H9 (cell line): ENCODE data around the gene MECP2. TPM values are rescaled to one million over a fixed set of nuclear protein-coding genes. Genes with fewer than 3 reads are reported as not detected.

ENCODE experiments used
- DNase-seq: peaks from one replicate; pipeline ENCODE4 v3.0.0-alpha.2; 2017
- H2AFZ ChIP-seq: one replicate; pipeline ENCODE4 v1.6.1; 2013; ENCODE audit warnings: mild to moderate bottlenecking, low read length, control low read depth, moderate library complexity
- H2AK5ac ChIP-seq: 2 replicates; pipeline ENCODE4 v1.6.1; 2013; ENCODE audit warnings: low read length, control low read depth, mixed read lengths; ENCODE audit not compliant: insufficient read length
- H2BK120ac ChIP-seq: one replicate; pipeline ENCODE4 v1.6.1; 2013; ENCODE audit warnings: low read depth, mild to moderate bottlenecking, low read length, control low read depth, inconsistent platforms; ENCODE audit not compliant: poor library complexity, severe bottlenecking
- H2BK12ac ChIP-seq: 2 replicates; pipeline ENCODE4 v1.6.1; 2013; ENCODE audit warnings: low read length, control low read depth, mixed read lengths, low read depth; ENCODE audit not compliant: insufficient read length
- H2BK15ac ChIP-seq: 2 replicates; pipeline ENCODE4 v1.6.1; 2013; ENCODE audit warnings: low read depth, low read length, control low read depth
- H2BK20ac ChIP-seq: one replicate; pipeline ENCODE4 v1.6.1; 2013; ENCODE audit warnings: low read depth, mild to moderate bottlenecking, low read length, control low read depth, inconsistent platforms; ENCODE audit not compliant: poor library complexity, severe bottlenecking
- H2BK5ac ChIP-seq: 2 replicates; pipeline ENCODE4 v1.6.1; 2013; ENCODE audit warnings: low read length, control low read depth, mixed read lengths; ENCODE audit not compliant: insufficient read length
- H3K14ac ChIP-seq: 2 replicates; pipeline ENCODE4 v1.6.1; 2013; ENCODE audit warnings: low read length, control low read depth; ENCODE audit not compliant: insufficient read depth
- H3K18ac ChIP-seq: 2 replicates; pipeline ENCODE4 v1.6.1; 2013; ENCODE audit warnings: low read depth, mild to moderate bottlenecking, mixed read lengths, low read length, control low read depth; ENCODE audit not compliant: insufficient read length
- H3K23ac ChIP-seq: 2 replicates; pipeline ENCODE4 v1.6.1; 2013; ENCODE audit warnings: low read length, control low read depth, mixed read lengths, low read depth; ENCODE audit not compliant: insufficient read length
- H3K23me2 ChIP-seq: 2 replicates; pipeline ENCODE4 v1.6.1; 2013; ENCODE audit warnings: low read depth, mild to moderate bottlenecking, mixed read lengths, low read length, control low read depth; ENCODE audit not compliant: insufficient read length, poor library complexity, severe bottlenecking
- H3K27ac ChIP-seq: 2 replicates; pipeline ENCODE4 v1.5.1; 2013; ENCODE audit warnings: low read length, control low read depth, mixed read lengths, low read depth; ENCODE audit not compliant: insufficient read length
- H3K27me3 ChIP-seq: 2 replicates; pipeline ENCODE4 v1.6.1; 2013; ENCODE audit warnings: low read length, control low read depth, inconsistent platforms; ENCODE audit not compliant: insufficient read depth
- H3K4ac ChIP-seq: 2 replicates; pipeline ENCODE4 v1.6.1; 2013; ENCODE audit warnings: low read depth, mild to moderate bottlenecking, control low read depth, inconsistent platforms, low read length, moderate library complexity
- H3K4me1 ChIP-seq: 2 replicates; pipeline ENCODE4 v1.6.1; 2013; ENCODE audit warnings: low read length, control low read depth, inconsistent platforms; ENCODE audit not compliant: insufficient read depth
- H3K4me2 ChIP-seq: 2 replicates; pipeline ENCODE4 v1.6.1; 2013; ENCODE audit warnings: low read length, control low read depth, mixed read lengths; ENCODE audit not compliant: insufficient read length, insufficient read depth
- H3K56ac ChIP-seq: 2 replicates; pipeline ENCODE4 v1.6.1; 2013; ENCODE audit warnings: low read depth, mild to moderate bottlenecking, mixed read lengths, low read length, control low read depth; ENCODE audit not compliant: insufficient read length
- H3K79me1 ChIP-seq: 2 replicates; pipeline ENCODE4 v1.6.1; 2013; ENCODE audit warnings: low read depth, mild to moderate bottlenecking, moderate library complexity, low read length, control low read depth, inconsistent platforms; ENCODE audit not compliant: insufficient read depth, poor library complexity, severe bottlenecking
- H3K79me2 ChIP-seq: 2 replicates; pipeline ENCODE4 v1.6.1; 2013; ENCODE audit warnings: low read length, control low read depth, inconsistent platforms; ENCODE audit not compliant: insufficient read depth
- H3K9ac ChIP-seq: 2 replicates; pipeline ENCODE4 v1.6.1; 2013; ENCODE audit warnings: low read length, control low read depth, mixed read lengths; ENCODE audit not compliant: insufficient read length; ENCODE audit errors: extremely low read depth
- H3K9me3 ChIP-seq: one replicate; pipeline ENCODE4 v1.6.1; 2013; ENCODE audit warnings: low read depth, low read length, inconsistent platforms; ENCODE audit not compliant: control insufficient read depth
- H3T11ph ChIP-seq: one replicate; pipeline ENCODE4 v1.6.1; 2013; ENCODE audit warnings: mild to moderate bottlenecking, low read length, control low read depth, inconsistent platforms
- H4K20me1 ChIP-seq: one replicate; pipeline ENCODE4 v1.6.1; 2013; ENCODE audit not compliant: control insufficient read depth, insufficient read length, insufficient read depth
- H4K5ac ChIP-seq: 2 replicates; pipeline ENCODE4 v1.6.1; 2013; ENCODE audit warnings: low read depth, mild to moderate bottlenecking, mixed read lengths, low read length, control low read depth; ENCODE audit not compliant: insufficient read length
- H4K8ac ChIP-seq: replicated peaks from 2 replicates; pipeline ENCODE4 v1.6.1; 2013; ENCODE audit warnings: low read length, control low read depth, mixed read lengths, low read depth; ENCODE audit not compliant: insufficient read length
- H4K91ac ChIP-seq: 2 replicates; pipeline ENCODE4 v1.6.1; 2013; ENCODE audit warnings: low read depth, mild to moderate bottlenecking, moderate library complexity, mixed read lengths, low read length, control low read depth; ENCODE audit not compliant: insufficient read length
- H3K27ac Mint-ChIP-seq, 3 experiments: 2 replicates in 2 of 3; 3 replicates in 1 of 3; pipeline ENCODE4 v1.8.0; 2020 to 2021; ENCODE audit warnings: mixed read lengths in 3 of 3, mild to moderate bottlenecking in 1 of 3, moderate library complexity in 1 of 3
- H3K27me3 Mint-ChIP-seq: 2 replicates; pipeline ENCODE4 v1.8.0; 2021; ENCODE audit warnings: low read depth, mild to moderate bottlenecking, moderate library complexity, mixed read lengths
- H3K36me3 Mint-ChIP-seq, 3 experiments: 2 replicates in 2 of 3; 3 replicates in 1 of 3; pipeline ENCODE4 v1.8.0; 2020 to 2021; ENCODE audit warnings: low read depth in 3 of 3, mixed read lengths in 3 of 3; ENCODE audit not compliant: insufficient read depth in 1 of 3
- H3K4me1 Mint-ChIP-seq, 2 experiments: 2 replicates each; pipeline ENCODE4 v1.8.0; 2020; ENCODE audit warnings: mixed read lengths in 2 of 2
- H3K4me3 Mint-ChIP-seq, 2 experiments: 2 replicates in 1 of 2; 3 replicates in 1 of 2; pipeline ENCODE4 v1.8.0; 2020 to 2021; ENCODE audit warnings: mild to moderate bottlenecking in 2 of 2, mixed read lengths in 2 of 2, moderate library complexity in 1 of 2
- H3K9me3 Mint-ChIP-seq, 2 experiments: 2 replicates in 1 of 2; 3 replicates in 1 of 2; pipeline ENCODE4 v1.8.0; 2020; ENCODE audit warnings: mild to moderate bottlenecking in 2 of 2, mixed read lengths in 2 of 2, moderate library complexity in 1 of 2
- WGBS: extraction: QIAGEN DNeasy Blood & Tissue Kit; methylation state at CpG from one replicate; pipeline ENCODE4 v1.1.7; 2013; ENCODE audit warnings: missing lambda C conversion rate, low lambda C conversion rate, mixed read lengths; ENCODE audit not compliant: insufficient read length; ENCODE audit errors: extremely low coverage; 5-methylcytosine and 5-hydroxymethylcytosine counted together
- total RNA-seq: library from RNA; stranded (reverse); gene quantifications from 2 replicates; pipeline ENCODE4 v1.2.1, GENCODE V29; 2021
- TF ChIP-seq, protein P1 (sequence below): fragments of 200-600 bp; sonication (generic); conservative IDR thresholded peaks from 3 replicates; pipeline ENCODE4 v1.8.0; 2021; ENCODE audit warnings: antibody characterized with exemption, mild to moderate bottlenecking

Gene MECP2
- total RNA-seq, 1 experiment from 2014 or later: 32.2 TPM

DNA sequence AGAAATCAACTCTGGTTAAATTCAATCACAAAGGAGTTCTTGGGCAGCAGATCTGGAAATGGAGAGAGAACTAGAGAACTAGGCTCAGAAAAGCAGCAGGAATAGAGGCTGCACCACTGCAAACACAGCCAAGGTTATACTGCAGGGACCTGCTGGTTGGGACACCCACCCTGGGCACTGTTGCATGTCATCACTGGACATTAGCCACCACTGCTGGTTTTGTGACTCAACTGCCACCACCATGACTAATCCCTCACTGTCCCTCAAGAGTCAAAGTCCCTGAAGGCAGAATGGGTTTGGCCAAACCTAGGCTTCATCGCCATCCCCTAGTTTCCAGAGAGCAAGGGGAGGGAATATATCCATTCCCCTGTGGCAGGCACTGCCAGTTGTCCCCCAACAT lies 39.7 kb downstream of the MECP2 start:
- Histone ChIP-seq H3K27ac (no peak overlapping the region), H2BK5ac (no peak overlapping the region), H3K9me3 (peaks cover 24% of the 10 kb centered on the region), H3K9ac (no peak overlapping the region), H4K20me1 (no peaks in the 10 kb centered on the region), H2BK12ac (no peak overlapping the region), H3K23me2 (no peaks in the 10 kb centered on the region), H2BK120ac (no peak overlapping the region), H2AK5ac (no peak overlapping the region), H3K4ac (no peak overlapping the region), H3K27me3 (no peaks in the 10 kb centered on the region), H3K56ac (no peak overlapping the region), H2BK20ac (no peak overlapping the region), H4K5ac (no peak overlapping the region), H3K23ac (no peak overlapping the region), H3K79me2 (no peaks in the 10 kb centered on the region), H3K4me1 (no peaks in the 10 kb centered on the region), H3K18ac (no peak overlapping the region), H3K79me1 (no peaks in the 10 kb centered on the region), H4K8ac (no peak overlapping the region), H3K4me2 (no peak overlapping the region), H2AFZ (no peak overlapping the region), H3K14ac (no peak overlapping the region), H3T11ph (no peak overlapping the region), H2BK15ac (no peak overlapping the region), H4K91ac (no peak overlapping the region)
- Mint-ChIP-seq H3K27me3 (peaks cover 1% of the 10 kb centered on the region; the same call in 1 of the 2 replicates), H3K9me3 (peaks cover 74 to 75% of the 10 kb centered on the region in 2 experiments), H3K4me3 (no peak overlapping the region), H3K4me1 (peaks cover 7 to 18% of the 10 kb centered on the region in 2 experiments), H3K36me3 (peaks cover 21 to 48% (median 25%) of the 10 kb centered on the region in 3 experiments), H3K27ac (no peak overlapping the region)
- no peak for DNase-seq
- TF ChIP-seq, protein P1, sequence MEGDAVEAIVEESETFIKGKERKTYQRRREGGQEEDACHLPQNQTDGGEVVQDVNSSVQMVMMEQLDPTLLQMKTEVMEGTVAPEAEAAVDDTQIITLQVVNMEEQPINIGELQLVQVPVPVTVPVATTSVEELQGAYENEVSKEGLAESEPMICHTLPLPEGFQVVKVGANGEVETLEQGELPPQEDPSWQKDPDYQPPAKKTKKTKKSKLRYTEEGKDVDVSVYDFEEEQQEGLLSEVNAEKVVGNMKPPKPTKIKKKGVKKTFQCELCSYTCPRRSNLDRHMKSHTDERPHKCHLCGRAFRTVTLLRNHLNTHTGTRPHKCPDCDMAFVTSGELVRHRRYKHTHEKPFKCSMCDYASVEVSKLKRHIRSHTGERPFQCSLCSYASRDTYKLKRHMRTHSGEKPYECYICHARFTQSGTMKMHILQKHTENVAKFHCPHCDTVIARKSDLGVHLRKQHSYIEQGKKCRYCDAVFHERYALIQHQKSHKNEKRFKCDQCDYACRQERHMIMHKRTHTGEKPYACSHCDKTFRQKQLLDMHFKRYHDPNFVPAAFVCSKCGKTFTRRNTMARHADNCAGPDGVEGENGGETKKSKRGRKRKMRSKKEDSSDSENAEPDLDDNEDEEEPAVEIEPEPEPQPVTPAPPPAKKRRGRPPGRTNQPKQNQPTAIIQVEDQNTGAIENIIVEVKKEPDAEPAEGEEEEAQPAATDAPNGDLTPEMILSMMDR: no peak
- WGBS: no CpG with 5 or more reads among the region's 1 CpG
